HepG2 (cell line): ENCODE measurements around the gene HNRNPR. TPM values are rescaled to one million over a fixed set of nuclear protein-coding genes. Genes with fewer than 3 reads are reported as not detected.

Source experiments
- ADNP ChIP-seq: sonication (generic); formaldehyde crosslinking; IDR thresholded peaks from 2 replicates; pipeline ENCODE4 v1.4.0; 2020; ENCODE audit warnings: missing genetic modification reagents
- AKNA ChIP-seq: sonication (generic); formaldehyde crosslinking; IDR thresholded peaks from 2 replicates; pipeline ENCODE4 v1.4.0; 2020; ENCODE audit warnings: missing genetic modification reagents, borderline replicate concordance
- CBX5 ChIP-seq: sonication (generic); formaldehyde crosslinking; IDR thresholded peaks from 2 replicates; pipeline ENCODE4 v1.4.0; 2020; ENCODE audit warnings: missing genetic modification reagents, borderline replicate concordance
- FOXJ3 ChIP-seq: sonication (generic); formaldehyde crosslinking; IDR thresholded peaks from 2 replicates; pipeline ENCODE4 v1.4.0; 2020; ENCODE audit warnings: missing genetic modification reagents, mild to moderate bottlenecking, borderline replicate concordance
- KLF16 ChIP-seq, 2 experiments: sonication (generic) in 1 of 2; formaldehyde crosslinking in 1 of 2; IDR thresholded peaks; 2 replicates each; pipeline versions ENCODE4 v1.6.1 to v1.8.0; 2016 to 2023; ENCODE audit warnings: missing genetic modification reagents in 2 of 2, missing compliant biosample characterization in 1 of 2
- MED8 ChIP-seq: sonication (generic); formaldehyde crosslinking; IDR thresholded peaks from 2 replicates; pipeline ENCODE4 v1.8.1; 2023; ENCODE audit warnings: mild to moderate bottlenecking, missing genetic modification reagents; ENCODE audit not compliant: insufficient replicate concordance
- NCOA2 ChIP-seq: sonication (generic); formaldehyde crosslinking; IDR thresholded peaks from 2 replicates; pipeline ENCODE4 v1.8.0; 2022; ENCODE audit warnings: inconsistent platforms
- POLR2AphosphoS5 ChIP-seq: IDR thresholded peaks from 2 replicates; pipeline ENCODE4 v1.6.1; 2012; ENCODE audit warnings: low read depth, low read length
- SMC3 ChIP-seq: IDR thresholded peaks from 2 replicates; pipeline ENCODE4 v1.6.1; 2011; ENCODE audit warnings: low read length, improper control_type of control experiment
- SOX5 ChIP-seq: IDR thresholded peaks from 2 replicates; pipeline ENCODE4 v1.6.1; 2016; ENCODE audit warnings: borderline replicate concordance
- THRA ChIP-seq: sonication (generic); formaldehyde crosslinking; IDR thresholded peaks from 2 replicates; pipeline ENCODE4 v1.4.0; 2020; ENCODE audit warnings: missing genetic modification reagents, borderline replicate concordance
- YEATS2 ChIP-seq: sonication (generic); formaldehyde crosslinking; IDR thresholded peaks from 2 replicates; pipeline ENCODE4 v1.4.0; 2020; ENCODE audit warnings: missing genetic modification reagents, borderline replicate concordance
- YY1 ChIP-seq: IDR thresholded peaks from 2 replicates; pipeline ENCODE4 v1.6.1; 2011; ENCODE audit warnings: low read length, low read depth, moderate library complexity, mild to moderate bottlenecking; ENCODE audit not compliant: insufficient read depth, insufficient replicate concordance
- ZBTB44 ChIP-seq: sonication (generic); formaldehyde crosslinking; IDR thresholded peaks from 2 replicates; pipeline ENCODE4 v1.4.0; 2020; ENCODE audit warnings: missing genetic modification reagents
- ZNF343 ChIP-seq: sonication (generic); formaldehyde crosslinking; IDR thresholded peaks from 2 replicates; pipeline ENCODE4 v1.4.0; 2020; ENCODE audit warnings: mild to moderate bottlenecking, missing genetic modification reagents
- ZNF749 ChIP-seq: sonication (generic); formaldehyde crosslinking; IDR thresholded peaks from 2 replicates; pipeline ENCODE4 v1.8.0; 2022; ENCODE audit warnings: mild to moderate bottlenecking, missing genetic modification reagents, moderate library complexity, borderline replicate concordance
- ZNF775 ChIP-seq: sonication (generic); formaldehyde crosslinking; IDR thresholded peaks from 2 replicates; pipeline ENCODE4 v1.4.0; 2020; ENCODE audit warnings: missing genetic modification reagents, mild to moderate bottlenecking, moderate library complexity, borderline replicate concordance
- ZNF790 ChIP-seq: sonication (generic); formaldehyde crosslinking; IDR thresholded peaks from 2 replicates; pipeline ENCODE4 v1.8.0; 2022; ENCODE audit warnings: missing genetic modification reagents, mild to moderate bottlenecking, borderline replicate concordance
- ZNF83 ChIP-seq: sonication (generic); formaldehyde crosslinking; IDR thresholded peaks from 2 replicates; pipeline ENCODE4 v1.4.0; 2020; ENCODE audit warnings: missing genetic modification reagents, mild to moderate bottlenecking, borderline replicate concordance
- ZNF839 ChIP-seq: sonication (generic); formaldehyde crosslinking; IDR thresholded peaks from 2 replicates; pipeline ENCODE4 v1.4.0; 2020; ENCODE audit warnings: missing genetic modification reagents, mild to moderate bottlenecking, borderline replicate concordance
- ZSCAN31 ChIP-seq: sonication (generic); formaldehyde crosslinking; IDR thresholded peaks from 2 replicates; pipeline ENCODE4 v1.5.0; 2020; ENCODE audit warnings: low read depth, mild to moderate bottlenecking, missing genetic modification reagents
- polyA plus RNA-seq, 8 experiments: library from polyadenylated mRNA; depleted of rRNA in 3 of 8; stranded (reverse) in 7 of 8; unstranded in 1 of 8; fragments of >200 nt; fragmentation: Illumina TruSeq in 4 of 8; extraction: Trizol in 4 of 8; gene quantifications; 2 replicates each; pipeline versions ENCODE4 v1.2.1 to v1.2.3, GENCODE V29; 2011 to 2016; ENCODE audit warnings: low read depth in 4 of 8, missing spikeins in 1 of 8, mixed read lengths in 1 of 8; ENCODE audit not compliant: insufficient read depth in 1 of 8
- total RNA-seq, 5 experiments: library from RNA; depleted of rRNA; stranded (reverse); fragments of >200 nt; fragmentation: Illumina TruSeq; extraction: Trizol; gene quantifications; 2 replicates each; pipeline ENCODE4 v1.2.3, GENCODE V29; 2016; ENCODE audit warnings: low read depth in 1 of 5

The HNRNPR gene
- total and polyA plus RNA-seq, 2 of the 13 experiments (the other 11 are each of a cell fraction or from before 2014, with no cell fraction given), result 133 to 216 TPM

GRCh38 chr1:23367791-23368561, 23.9 kb upstream of the HNRNPR start (continued):
- TF ChIP-seq KLF16 (CRISPR knock-in tag; IDR thresholded peaks at IDR 0.05) (0 out of 4 replicates have a peak, but pooled peaks of 1 of the 2 experiments have one; percentile 34), NCOA2 (CRISPR knock-in tag) (peak; percentile 37; the same call in 1 of the 2 replicates), ZNF790 (CRISPR knock-in tag) (0 out of 2 replicates have a peak, but pooled peaks have one; percentile 60), AKNA (CRISPR knock-in tag) (no peak), YEATS2 (CRISPR knock-in tag) (peak; percentile 57; the same call in 1 of the 2 replicates), FOXJ3 (CRISPR knock-in tag) (peak; percentile 8; the same call in 1 of the 2 replicates), MED8 (CRISPR knock-in tag) (no peak), ZNF343 (CRISPR knock-in tag) (no peak), ADNP (CRISPR knock-in tag) (no peak), THRA (CRISPR knock-in tag) (no peak; the same call in 1 of the 2 replicates), ZNF839 (CRISPR knock-in tag) (no peak), ZBTB44 (CRISPR knock-in tag) (no peak), ZSCAN31 (CRISPR knock-in tag) (0 out of 2 replicates have a peak, but pooled peaks have one; percentile 6), SOX5 (CRISPR knock-in tag) (peak; percentile 17; the same call in 1 of the 2 replicates), YY1 (peak; percentile 75), SMC3 (no peak), CBX5 (CRISPR knock-in tag) (no peak), ZNF775 (CRISPR knock-in tag) (no peak), ZNF749 (no peak), POLR2AphosphoS5 (peak; percentile 69), ZNF83 (peak; percentile 53; the same call in 1 of the 2 replicates)
